ENCODE data around the gene PNMT.

The PNMT gene

DNA sequence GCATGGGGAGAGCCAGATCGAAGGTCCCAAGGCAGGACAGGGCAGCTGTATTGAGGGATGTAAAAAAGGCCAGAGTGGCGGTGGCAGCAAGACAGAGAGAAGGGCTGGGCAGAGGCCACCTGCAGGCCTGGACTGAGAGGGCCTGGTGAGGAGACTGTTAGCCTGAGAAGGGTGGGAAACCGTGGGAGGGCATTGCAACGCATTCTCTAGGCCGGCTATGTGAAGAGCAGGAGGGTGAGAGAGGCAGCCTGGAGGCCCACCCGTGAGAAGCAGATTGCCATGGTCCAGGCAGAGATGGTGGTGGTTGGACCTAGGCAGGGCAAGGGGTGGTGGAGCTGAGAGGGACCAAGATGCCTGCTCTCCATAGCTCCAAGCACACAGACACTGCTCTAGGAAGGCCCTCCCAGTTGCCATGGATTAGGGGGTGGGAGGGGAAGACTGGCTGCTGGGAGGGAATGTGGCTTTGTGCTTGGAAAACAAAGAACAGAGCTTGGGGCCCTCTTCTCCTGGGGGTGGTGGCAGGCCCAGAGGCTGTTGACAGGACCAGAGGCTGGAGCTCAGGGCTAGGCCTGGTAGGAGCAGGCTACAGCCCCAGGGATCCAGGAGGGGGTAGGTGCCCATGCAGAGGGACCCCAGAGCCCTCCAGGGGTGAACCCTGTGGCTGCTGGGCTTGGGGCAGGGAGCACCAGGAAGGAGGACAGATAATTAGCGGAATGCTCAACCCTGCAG lies 15.5 kb upstream of the PNMT start:
- peak in 40 of 58 donors; percentile 21 to 82 (median 56) for DNase-seq

DNA sequence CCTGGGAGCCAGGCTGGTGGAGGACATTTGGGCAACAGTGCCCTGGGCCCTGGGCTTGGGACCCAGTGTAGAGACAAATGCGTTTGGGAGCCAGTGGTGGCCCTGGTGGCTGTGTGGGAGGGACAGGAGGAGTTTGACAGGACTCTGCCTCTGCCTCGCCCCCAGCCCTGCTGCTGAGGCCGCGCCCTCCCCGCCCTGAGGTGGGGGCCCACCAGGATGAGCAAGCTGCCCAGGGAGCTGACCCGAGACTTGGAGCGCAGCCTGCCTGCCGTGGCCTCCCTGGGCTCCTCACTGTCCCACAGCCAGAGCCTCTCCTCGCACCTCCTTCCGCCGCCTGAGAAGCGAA lies 15.0 kb upstream of the PNMT start:
- no peak for DNase-seq

DNA sequence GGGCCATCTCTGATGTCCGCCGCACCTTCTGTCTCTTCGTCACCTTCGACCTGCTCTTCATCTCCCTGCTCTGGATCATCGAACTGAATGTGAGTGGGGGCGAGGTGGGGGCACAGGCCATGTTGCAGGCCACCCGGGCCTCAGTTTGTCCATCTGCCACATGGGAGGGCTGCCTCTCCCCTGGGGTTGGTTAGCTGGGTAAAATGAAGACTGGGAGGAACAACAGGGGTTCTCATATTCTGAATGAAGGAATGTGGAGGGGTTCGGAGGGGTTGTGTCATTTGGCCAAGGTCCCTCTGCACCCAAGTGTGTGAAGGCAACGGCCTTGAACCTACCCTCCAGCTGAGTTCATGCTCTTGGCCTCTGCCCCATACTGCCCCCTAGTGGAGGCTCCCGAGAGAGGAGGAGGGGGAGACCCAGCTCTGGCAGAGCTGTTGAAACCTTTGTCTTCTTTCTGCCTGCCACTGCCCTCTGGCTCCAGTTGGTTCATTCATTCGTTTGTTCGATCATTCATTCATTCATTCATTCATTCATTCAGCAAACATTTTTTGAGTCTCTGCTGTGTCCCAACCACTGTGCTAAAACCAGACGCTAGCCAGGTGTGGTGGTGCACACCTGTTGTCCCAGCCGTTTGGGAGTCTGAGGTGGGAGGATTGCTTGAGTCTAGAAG lies 14.5 kb upstream of the PNMT start:
- DNase-seq: peak in 41 of 58 donors; percentile 8 to 79 (median 39)

DNA sequence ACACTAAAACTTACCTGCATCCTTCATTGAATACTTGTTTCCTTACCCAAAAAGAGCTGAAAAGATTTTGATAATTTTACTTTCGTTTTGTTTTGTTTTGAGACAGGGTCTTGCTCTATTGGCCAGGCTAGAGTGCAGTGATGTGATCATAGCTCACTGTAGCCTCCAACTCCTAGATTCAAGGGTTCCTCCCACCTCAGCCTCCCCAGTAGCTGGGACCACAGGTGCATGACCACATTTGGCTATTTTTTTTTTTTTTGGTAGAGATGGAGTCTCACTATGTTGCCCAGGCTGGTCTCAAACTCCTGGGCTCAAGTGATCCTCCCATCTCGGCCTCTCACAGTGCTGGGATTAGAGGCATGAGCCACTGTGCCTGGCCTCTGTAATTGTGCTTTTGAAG lies 13.1 kb upstream of the PNMT start:
- DNase-seq: no peak

DNA sequence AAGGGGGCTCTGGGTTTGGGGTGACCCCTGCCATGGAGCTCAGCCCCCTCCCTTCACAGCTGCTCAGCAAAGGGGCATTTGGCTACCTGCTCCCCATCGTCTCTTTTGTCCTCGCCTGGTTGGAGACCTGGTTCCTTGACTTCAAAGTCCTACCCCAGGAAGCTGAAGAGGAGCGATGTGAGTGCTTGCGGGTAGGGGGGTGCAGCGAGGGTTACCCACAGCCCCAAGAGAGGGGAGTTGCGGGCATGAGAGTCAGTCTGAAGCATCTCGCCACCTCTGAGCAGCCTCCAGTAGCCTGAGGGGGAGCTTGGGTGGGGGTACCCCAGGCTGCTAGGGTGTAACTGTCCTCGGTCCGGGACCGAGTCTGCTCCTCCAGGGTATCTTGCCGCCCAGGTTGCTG lies 9.9 kb upstream of the PNMT start:
- DNase-seq: no peak

DNA sequence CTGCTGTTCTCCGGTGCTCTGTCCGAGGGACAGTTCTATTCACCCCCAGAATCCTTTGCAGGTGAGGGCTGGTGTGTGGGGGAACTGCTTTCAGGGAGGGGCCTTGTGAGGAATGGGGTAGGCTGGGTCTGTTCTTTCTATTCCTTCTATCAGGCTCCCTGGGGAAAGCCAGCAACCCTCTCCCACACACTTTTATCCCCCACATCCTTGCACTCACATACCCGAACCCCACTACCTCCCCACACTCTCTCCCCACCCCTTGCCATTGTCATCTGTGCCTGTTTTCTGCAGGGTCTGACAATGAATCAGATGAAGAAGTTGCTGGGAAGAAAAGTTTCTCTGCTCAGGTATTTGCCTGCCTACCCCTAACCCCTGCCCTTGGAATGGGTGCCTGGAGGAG lies 9.5 kb upstream of the PNMT start:
- peak in 1 of 58 donors; percentile 36 for DNase-seq

DNA sequence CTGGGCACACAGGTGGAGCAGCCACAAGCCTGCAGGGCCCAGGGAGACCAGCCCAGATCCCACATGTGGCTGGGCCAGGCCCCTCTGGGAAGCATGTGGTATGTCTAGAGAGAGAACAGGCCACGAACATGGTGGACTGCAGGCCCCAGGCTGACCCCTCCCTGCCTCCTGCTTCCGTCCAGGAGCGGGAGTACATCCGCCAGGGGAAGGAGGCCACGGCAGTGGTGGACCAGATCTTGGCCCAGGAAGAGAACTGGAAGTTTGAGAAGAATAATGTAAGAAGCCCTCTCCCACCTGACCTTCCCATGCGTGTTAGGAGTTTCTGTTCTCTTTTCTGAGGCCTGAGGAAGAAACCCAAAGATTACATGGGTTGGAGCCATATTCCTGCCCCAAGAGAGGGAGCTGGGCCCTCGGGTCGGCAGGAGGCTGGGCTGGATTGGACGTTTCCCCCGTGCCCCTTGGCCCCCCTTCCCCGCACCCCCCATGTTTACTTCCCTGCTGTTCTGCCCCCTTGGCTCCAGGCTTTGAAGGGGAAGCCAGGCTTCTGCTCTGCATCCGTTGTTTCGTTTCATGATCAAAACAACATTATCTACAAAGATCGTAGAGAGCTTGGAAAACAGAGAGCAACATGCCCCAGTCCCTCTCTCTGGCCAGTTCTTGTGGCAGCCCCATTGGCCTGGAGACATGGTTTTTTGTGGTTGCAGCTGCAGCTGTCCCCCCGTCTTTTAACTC lies 8.8 kb upstream of the PNMT start:
- no peak for DNase-seq

DNA sequence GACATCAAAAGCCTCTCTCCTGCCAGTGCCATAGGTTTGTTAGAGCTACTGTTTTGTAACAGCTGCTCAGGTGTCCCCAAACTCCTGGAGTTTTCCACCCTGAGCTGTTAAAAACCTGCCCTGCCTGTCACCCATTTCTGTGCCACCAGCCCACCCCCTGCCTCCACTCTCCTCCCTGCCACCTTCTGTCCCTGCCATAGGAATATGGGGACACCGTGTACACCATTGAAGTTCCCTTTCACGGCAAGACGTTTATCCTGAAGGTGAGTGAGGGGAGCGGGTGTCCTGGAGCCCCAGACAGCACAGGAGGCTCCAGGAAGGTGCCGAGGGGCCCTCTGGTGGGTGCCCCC lies 8.3 kb upstream of the PNMT start:
- DNase-seq: no peak

DNA sequence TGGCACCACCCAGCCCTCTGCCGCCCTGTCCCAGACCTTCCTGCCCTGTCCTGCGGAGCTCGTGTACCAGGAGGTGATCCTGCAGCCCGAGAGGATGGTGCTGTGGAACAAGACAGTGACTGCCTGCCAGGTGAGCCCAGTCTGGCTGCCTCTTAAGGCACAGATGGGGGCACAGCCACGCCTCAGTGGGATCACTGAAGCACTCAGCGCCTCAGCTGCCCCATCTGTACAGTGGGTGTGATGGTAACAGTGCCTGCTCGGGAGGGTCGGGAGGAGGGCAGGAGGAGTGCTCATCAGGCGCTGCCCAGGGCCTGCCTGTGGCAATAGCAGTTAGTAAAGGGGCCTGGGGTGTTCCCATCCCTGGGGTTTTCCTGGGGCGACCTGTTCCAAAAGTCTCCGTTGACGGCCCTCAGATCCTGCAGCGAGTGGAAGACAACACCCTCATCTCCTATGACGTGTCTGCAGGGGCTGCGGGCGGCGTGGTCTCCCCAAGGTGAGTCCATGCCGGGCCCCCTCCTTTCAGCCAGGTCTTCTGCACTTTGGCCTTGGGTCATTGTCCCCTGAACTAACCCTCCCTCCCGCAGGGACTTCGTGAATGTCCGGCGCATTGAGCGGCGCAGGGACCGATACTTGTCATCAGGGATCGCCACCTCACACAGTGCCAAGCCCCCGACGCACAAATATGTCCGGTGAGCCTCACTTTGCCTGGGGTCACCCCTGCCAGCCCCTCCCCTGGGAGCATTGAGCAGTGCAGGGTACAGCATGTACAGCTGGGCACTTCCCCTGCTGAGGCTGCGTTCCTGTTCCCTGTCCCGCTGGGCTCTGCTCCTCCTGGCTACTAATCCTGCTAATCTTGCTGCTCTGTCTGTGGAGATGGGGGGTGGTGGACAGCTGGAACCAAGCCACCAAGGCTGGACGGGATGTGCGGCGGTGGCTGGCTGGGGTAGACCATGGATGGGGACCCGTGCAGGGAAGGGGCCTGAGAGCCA lies 7.6 kb upstream of the PNMT start:
- peak in 1 of 58 donors; percentile 37 for DNase-seq

DNA sequence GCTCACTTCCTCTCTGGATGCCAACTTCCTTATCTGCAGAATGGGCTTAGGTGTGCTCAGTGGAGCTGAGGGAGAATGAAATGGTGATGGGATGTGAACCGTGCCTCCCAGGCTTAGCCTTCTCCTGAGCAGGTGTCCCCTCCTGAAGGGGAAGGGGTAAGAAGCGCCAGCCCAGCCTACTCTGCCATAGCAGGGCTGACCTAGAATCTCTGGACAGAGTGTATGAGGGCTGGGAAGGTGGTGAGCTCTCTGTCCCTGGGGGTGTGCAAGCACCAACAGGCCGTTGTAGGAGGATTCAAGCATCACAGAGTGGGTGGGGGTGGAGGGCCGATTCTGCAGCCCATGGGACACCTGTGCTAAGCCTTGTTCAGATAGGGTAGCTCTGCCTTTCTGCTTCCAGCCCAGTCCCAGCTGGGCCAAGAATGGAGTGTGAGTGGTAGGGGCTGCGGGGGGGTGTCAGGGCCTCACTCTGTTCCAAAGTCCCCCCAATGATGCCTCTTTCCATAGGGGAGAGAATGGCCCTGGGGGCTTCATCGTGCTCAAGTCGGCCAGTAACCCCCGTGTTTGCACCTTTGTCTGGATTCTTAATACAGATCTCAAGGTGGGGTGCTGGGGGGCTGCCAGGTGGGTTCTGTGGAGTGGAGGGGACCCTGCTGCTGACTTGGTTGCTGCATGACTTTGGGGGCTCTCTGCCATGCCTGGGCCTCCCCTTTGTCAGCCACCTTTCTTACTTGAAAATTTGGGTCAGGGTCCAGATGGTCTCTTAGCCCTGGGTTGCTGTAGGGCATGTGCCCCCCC lies 6.3 kb upstream of the PNMT start:
- DNase-seq: no peak

DNA sequence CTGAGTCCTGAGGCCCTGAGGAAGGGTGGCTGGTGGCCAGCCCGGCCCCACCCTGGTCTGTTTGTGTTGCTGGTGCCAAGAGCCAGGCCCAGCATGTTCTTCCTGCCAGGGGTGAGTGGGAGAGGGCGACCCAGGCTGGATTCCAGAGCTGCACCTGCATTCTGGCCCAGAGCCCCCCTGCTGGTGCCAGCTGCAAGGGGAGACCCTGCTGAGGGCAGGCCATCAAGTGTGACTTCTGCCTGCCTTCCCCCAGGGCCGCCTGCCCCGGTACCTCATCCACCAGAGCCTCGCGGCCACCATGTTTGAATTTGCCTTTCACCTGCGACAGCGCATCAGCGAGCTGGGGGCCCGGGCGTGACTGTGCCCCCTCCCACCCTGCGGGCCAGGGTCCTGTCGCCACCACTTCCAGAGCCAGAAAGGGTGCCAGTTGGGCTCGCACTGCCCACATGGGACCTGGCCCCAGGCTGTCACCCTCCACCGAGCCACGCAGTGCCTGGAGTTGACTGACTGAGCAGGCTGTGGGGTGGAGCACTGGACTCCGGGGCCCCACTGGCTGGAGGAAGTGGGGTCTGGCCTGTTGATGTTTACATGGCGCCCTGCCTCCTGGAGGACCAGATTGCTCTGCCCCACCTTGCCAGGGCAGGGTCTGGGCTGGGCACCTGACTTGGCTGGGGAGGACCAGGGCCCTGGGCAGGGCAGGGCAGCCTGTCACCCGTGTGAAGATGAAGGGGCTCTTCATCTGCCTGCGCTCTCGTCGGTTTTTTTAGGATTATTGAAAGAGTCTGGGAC lies 5.5 kb upstream of the PNMT start:
- DNase-seq: no peak

DNA sequence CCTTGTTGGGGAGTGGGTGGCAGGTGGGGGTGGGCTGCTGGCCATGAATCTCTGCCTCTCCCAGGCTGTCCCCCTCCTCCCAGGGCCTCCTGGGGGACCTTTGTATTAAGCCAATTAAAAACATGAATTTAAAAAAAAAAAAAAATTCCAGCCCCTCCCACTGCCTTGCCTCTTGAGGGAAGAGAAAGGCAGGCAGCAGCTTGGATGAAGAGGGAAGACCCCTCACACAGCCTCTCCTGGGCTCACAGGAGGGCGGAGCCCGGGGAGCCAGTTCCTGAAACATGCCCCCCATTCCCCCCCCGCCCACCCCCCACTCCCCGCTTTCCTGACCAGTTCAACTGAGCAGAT lies 4.9 kb upstream of the PNMT start:
- DNase-seq: no peak

DNA sequence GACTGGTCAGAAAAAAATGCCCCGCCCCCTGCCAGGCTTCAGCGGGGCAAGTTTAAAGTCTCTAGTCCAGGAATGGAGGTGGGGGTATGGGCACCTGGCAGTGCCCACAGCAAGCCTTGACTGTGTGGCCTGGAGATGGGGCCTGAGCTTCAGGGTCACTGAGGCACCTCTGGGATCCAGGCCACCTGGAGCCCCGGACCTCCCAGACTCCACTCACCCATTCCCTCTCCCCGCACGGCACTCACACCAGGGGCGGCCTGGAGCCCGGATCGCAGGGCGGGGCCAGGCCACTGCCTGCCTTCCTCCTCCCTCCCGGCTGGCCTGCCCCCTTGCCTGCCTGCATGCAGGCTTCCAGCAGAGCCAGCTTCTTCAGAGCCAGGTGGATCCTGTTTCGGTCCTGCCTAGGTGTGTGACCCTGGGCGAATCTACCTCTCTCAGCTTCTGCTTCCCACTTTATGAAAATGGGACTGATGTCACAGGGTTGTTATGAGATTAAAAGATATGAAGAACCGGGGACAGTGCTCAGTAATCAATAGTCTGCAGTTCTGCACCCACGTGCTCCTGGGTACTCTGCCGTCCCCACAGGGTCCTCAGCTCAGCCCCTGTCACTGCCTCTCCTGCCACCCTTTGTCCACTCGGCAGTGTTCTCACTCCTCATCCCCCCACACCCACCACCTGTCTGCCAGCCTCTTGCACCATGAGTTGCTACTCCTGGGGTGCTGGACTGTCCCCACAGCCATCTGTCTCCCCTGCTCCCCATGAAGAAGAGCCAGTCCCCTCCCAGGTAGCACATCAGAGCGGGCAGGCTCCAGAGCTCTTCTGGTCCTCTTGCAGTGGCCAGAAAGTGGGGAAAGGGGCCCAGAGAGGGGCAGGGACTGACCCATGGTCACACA lies 4.3 kb upstream of the PNMT start:
- DNase-seq: no peak

DNA sequence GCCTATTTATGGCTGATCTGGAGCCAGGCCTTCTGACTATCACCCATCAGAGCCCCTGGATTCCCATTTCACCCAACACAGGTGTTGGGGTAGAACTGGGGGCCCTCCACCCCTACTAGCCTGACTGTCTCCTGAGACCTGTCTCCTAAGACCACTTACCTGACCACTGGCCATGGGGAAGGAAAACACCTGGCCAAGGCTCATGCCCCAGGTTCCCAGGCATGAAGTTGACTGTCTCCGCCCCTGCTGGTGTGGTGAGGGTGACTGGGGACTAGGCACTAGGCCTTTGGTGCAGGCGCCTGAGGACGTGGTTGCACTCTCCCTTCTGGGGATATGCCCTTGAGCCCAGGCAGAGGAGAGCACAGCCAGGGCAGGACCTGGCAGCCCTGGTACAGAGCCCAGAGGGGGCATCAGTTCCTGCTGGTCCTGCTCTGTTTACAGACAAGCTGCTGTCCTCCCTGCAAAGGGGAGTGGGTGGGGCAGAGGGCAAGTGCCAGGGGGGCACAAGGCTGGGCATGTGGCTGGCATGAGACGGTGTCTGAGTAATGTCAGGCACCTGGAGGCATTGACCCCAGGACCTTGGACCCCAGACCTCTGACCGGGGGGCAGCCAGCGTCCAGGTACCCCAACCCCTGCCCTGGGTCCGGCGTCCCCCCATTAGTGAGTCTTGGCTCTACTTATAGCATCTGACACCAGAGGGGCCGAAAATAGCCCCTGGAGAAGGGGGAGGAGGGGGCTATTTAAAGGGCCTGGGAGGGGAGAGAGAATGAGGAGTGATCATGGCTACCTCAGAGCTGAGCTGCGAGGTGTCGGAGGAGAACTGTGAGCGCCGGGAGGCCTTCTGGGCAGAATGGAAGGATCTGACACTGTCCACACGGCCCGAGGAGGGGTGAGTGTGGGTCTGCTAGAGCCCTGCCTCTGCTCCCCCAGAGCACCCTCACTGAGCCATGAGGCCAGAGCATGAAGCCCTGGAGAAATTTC lies 3.4 kb upstream of the PNMT start, which contains the start of gene TCAP:
TCAP (plus strand) TSS at position 769 of the 981 bp plus-strand sequence; CDS start at position 780, 11 bp downstream.
- no peak for DNase-seq

DNA sequence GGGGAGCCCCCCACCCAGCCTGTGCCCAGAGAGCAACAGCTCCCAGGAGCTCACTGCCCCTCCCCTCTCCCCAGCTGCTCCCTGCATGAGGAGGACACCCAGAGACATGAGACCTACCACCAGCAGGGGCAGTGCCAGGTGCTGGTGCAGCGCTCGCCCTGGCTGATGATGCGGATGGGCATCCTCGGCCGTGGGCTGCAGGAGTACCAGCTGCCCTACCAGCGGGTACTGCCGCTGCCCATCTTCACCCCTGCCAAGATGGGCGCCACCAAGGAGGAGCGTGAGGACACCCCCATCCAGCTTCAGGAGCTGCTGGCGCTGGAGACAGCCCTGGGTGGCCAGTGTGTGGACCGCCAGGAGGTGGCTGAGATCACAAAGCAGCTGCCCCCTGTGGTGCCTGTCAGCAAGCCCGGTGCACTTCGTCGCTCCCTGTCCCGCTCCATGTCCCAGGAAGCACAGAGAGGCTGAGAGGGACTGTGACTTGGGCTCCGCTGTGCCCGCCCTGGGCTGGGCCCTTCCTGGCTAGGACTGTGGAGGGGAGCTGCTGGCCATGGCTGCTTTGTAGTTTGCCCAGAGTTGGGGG lies 2.5 kb upstream of the PNMT start:
- DNase-seq: peak in 9 of 58 donors; percentile 18 to 60 (median 37)

DNA sequence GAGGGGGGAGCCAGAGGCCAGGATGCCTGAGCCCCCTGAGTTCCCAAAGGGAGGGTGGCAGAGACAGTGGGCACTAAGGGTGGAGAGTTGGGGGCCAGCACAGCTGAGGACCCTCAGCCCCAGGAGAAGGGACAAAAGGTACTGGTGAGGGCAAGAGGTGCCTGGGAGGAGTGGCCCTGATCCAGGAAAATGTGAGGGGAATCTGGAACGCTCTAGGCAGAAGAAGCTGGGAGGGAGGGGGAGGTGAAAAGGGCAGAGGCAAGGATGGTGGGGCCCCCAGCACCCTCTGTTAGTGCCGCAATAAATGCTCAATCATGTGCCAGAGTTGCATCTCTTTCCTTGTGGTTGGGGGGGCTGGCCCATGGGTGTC lies 2.0 kb upstream of the PNMT start:
- no peak for DNase-seq
